H1 (cell line): ENCODE measurements around the gene CHCHD6. TPM values are rescaled to one million over a fixed set of nuclear protein-coding genes. Genes with fewer than 3 reads are reported as not detected.

Source experiments
- CTCF ChIA-PET: fragments of 300-600 bp; sonication (Branson Sonifier 250); formaldehyde crosslinking; loops from one replicate; lab custom pipeline; 2021; ENCODE audit not compliant: partially characterized antibody; lab: Charles Lee
- POLR2A ChIA-PET: fragments of 300-600 bp; sonication (Branson Sonifier 250); formaldehyde crosslinking; loops from one replicate; lab custom pipeline; 2021; ENCODE audit warnings: inconsistent platforms; ENCODE audit not compliant: partially characterized antibody; lab: Charles Lee
- DNase-seq, 2 experiments: peaks; one replicate each; pipeline versions ENCODE4 v3.0.0 to v3.0.0-alpha.2; 2010 to 2022; ENCODE audit warnings: low spot score in 2 of 2, low read depth in 1 of 2, mixed read lengths in 1 of 2
- FAIRE-seq: peaks from 2 replicates; lab custom pipeline; 2011; peaks lifted over from hg19 to GRCh38; lab: Jason Lieb, UNC
- H2AFZ ChIP-seq: 2 replicates; pipeline ENCODE4 v1.8.1; 2012; ENCODE audit warnings: low read length, inconsistent platforms
- H2AK5ac ChIP-seq: 2 replicates; pipeline ENCODE4 v1.6.1; 2013; ENCODE audit warnings: low read depth, low read length
- H2BK120ac ChIP-seq: replicated peaks from 2 replicates; pipeline ENCODE3; 2013; ENCODE audit warnings: low read depth, low read length, inconsistent platforms
- H2BK12ac ChIP-seq: 2 replicates; pipeline ENCODE4 v1.6.1; 2013; ENCODE audit warnings: low read depth, low read length
- H2BK15ac ChIP-seq: 2 replicates; pipeline ENCODE4 v1.6.1; 2013; ENCODE audit warnings: low read length
- H2BK20ac ChIP-seq: 2 replicates; pipeline ENCODE4 v1.6.1; 2013; ENCODE audit warnings: low read length
- H2BK5ac ChIP-seq: 2 replicates; pipeline ENCODE4 v1.6.1; 2013; ENCODE audit warnings: low read depth, low read length
- H3K14ac ChIP-seq: 2 replicates; pipeline ENCODE4 v1.6.1; 2013; ENCODE audit warnings: inconsistent platforms; ENCODE audit not compliant: insufficient read length
- H3K18ac ChIP-seq: 2 replicates; pipeline ENCODE4 v1.6.1; 2013; ENCODE audit warnings: low read length; ENCODE audit errors: extremely low read depth
- H3K23ac ChIP-seq: 2 replicates; pipeline ENCODE4 v1.6.1; 2013; ENCODE audit warnings: inconsistent platforms; ENCODE audit not compliant: insufficient read length
- H3K23me2 ChIP-seq: 2 replicates; pipeline ENCODE4 v1.6.1; 2013; ENCODE audit warnings: low read depth, low read length
- H3K27ac ChIP-seq: 2 replicates; pipeline ENCODE4 v1.6.1; 2011; ENCODE audit warnings: low read depth, low read length, inconsistent platforms
- H3K27me3 ChIP-seq, 4 experiments: replicated peaks in 1 of 4; 1 replicate in 1 of 4; 2 replicates in 3 of 4; pipeline versions ENCODE4 v1.6.1 to v1.8.1; 2011 to 2013; ENCODE audit warnings: low read length in 3 of 4, mild to moderate bottlenecking in 3 of 4, inconsistent platforms in 2 of 4, mixed read lengths in 2 of 4, moderate library complexity in 1 of 4; ENCODE audit not compliant: control insufficient read depth in 3 of 4, insufficient read depth in 3 of 4; ENCODE audit errors: extremely low read depth in 1 of 4
- H3K36me3 ChIP-seq, 4 experiments: 2 replicates each; pipeline versions ENCODE4 v1.6.1 to v1.8.1; 2011 to 2013; ENCODE audit warnings: mild to moderate bottlenecking in 4 of 4, low read length in 3 of 4, moderate library complexity in 2 of 4, control low read depth in 1 of 4, inconsistent platforms in 1 of 4; ENCODE audit not compliant: insufficient read depth in 4 of 4, control insufficient read depth in 2 of 4
- H3K4ac ChIP-seq: replicated peaks from 2 replicates; pipeline ENCODE3; 2013; ENCODE audit warnings: low read length, low read depth, mixed read lengths, inconsistent platforms; ENCODE audit not compliant: insufficient read length
- H3K4me1 ChIP-seq, 4 experiments: replicated peaks in 1 of 4; 1 replicate in 1 of 4; 2 replicates in 3 of 4; pipeline versions ENCODE4 v1.6.1 to v1.8.1; 2011 to 2013; ENCODE audit warnings: low read length in 3 of 4, inconsistent platforms in 2 of 4, mixed read lengths in 1 of 4; ENCODE audit not compliant: insufficient read depth in 4 of 4, control insufficient read depth in 3 of 4
- H3K4me2 ChIP-seq, 2 experiments: 2 replicates each; pipeline versions ENCODE4 v1.6.1 to v1.8.1; 2011 to 2013; ENCODE audit warnings: low read depth in 2 of 2, low read length in 2 of 2, control low read depth in 1 of 2, inconsistent platforms in 1 of 2, mild to moderate bottlenecking in 1 of 2; ENCODE audit not compliant: insufficient read depth in 1 of 2
- H3K4me3 ChIP-seq, 4 experiments: fragments of 200-600, 300-600 bp in 1 of 4; sonication (generic), shearing (Covaris generic), sonication (Bioruptor Twin) in 1 of 4; 2 replicates each; pipeline versions ENCODE4 v1.5.1 to v1.8.1; 2011 to 2016; ENCODE audit warnings: low read length in 4 of 4, low read depth in 3 of 4, control low read depth in 2 of 4, inconsistent platforms in 2 of 4, mild to moderate bottlenecking in 2 of 4, mixed read lengths in 1 of 4, moderate library complexity in 1 of 4; ENCODE audit not compliant: insufficient read depth in 2 of 4; ENCODE audit errors: extremely low read depth in 1 of 4
- H3K56ac ChIP-seq: replicated peaks from 2 replicates; pipeline ENCODE3; 2013; ENCODE audit warnings: low read depth, mild to moderate bottlenecking, mixed read lengths, low read length, inconsistent platforms; ENCODE audit not compliant: insufficient read length
- H3K79me1 ChIP-seq: 2 replicates; pipeline ENCODE4 v1.6.1; 2013; ENCODE audit warnings: low read depth, low read length, control low read depth
- H3K79me2 ChIP-seq, 2 experiments: 2 replicates each; pipeline versions ENCODE4 v1.6.1 to v1.8.1; 2012 to 2013; ENCODE audit warnings: low read length in 2 of 2, mild to moderate bottlenecking in 2 of 2, inconsistent platforms in 1 of 2; ENCODE audit not compliant: insufficient read depth in 2 of 2, control insufficient read depth in 1 of 2
- H3K9ac ChIP-seq, 4 experiments: replicated peaks in 1 of 4; 1 replicate in 1 of 4; 2 replicates in 3 of 4; pipeline versions ENCODE4 v1.6.1 to v1.8.1; 2011 to 2013; ENCODE audit warnings: low read depth in 3 of 4, low read length in 3 of 4, control low read depth in 2 of 4, mild to moderate bottlenecking in 2 of 4, moderate library complexity in 2 of 4, inconsistent platforms in 1 of 4; ENCODE audit errors: extremely low read depth in 1 of 4
- H3K9me3 ChIP-seq, 2 experiments: 2 replicates each; pipeline versions ENCODE4 v1.6.1 to v1.8.1; 2012 to 2013; ENCODE audit warnings: mild to moderate bottlenecking in 2 of 2, moderate library complexity in 2 of 2, control low read depth in 1 of 2, inconsistent platforms in 1 of 2, low read depth in 1 of 2, low read length in 1 of 2, mixed read lengths in 1 of 2; ENCODE audit not compliant: insufficient read depth in 2 of 2
- H4K20me1 ChIP-seq, 2 experiments: replicated peaks in 1 of 2; 2 replicates each; pipeline versions ENCODE3 to v1.8.1; 2011 to 2013; ENCODE audit warnings: inconsistent platforms in 2 of 2, low read length in 2 of 2, mild to moderate bottlenecking in 1 of 2; ENCODE audit not compliant: insufficient read depth in 2 of 2, control insufficient read depth in 1 of 2
- H4K5ac ChIP-seq: 2 replicates; pipeline ENCODE4 v1.6.1; 2013; ENCODE audit warnings: low read length, low read depth, mixed read lengths, inconsistent platforms; ENCODE audit not compliant: insufficient read length
- H4K8ac ChIP-seq: 2 replicates; pipeline ENCODE4 v1.8.0; 2013; ENCODE audit warnings: mild to moderate bottlenecking, moderate library complexity, low read length, inconsistent platforms; ENCODE audit not compliant: insufficient read depth; ENCODE audit errors: extremely low read depth
- H4K91ac ChIP-seq: replicated peaks from 2 replicates; pipeline ENCODE3; 2013; ENCODE audit warnings: low read length, mixed read lengths, inconsistent platforms; ENCODE audit not compliant: insufficient read length
- CEBPB ChIP-seq: IDR thresholded peaks from 2 replicates; pipeline ENCODE4 v1.6.1; 2012; ENCODE audit warnings: low read depth, low read length
- CHD2 ChIP-seq: IDR thresholded peaks from 2 replicates; pipeline ENCODE4 v1.6.1; 2012; ENCODE audit warnings: low read length, improper control_type of control experiment
- HDAC2 ChIP-seq, 2 experiments: fragments of 300-600 bp in 1 of 2; sonication (generic) in 1 of 2; IDR thresholded peaks; 2 replicates each; pipeline ENCODE4 v1.6.1; 2011 to 2012; ENCODE audit warnings: low read depth in 2 of 2, low read length in 2 of 2, mild to moderate bottlenecking in 2 of 2, moderate library complexity in 2 of 2, borderline replicate concordance in 1 of 2, inconsistent platforms in 1 of 2
- HDAC6 ChIP-seq: IDR thresholded peaks from one replicate; pipeline ENCODE4 v1.7.1; 2012; ENCODE audit warnings: low read depth, mild to moderate bottlenecking, inconsistent platforms, low read length, moderate library complexity
- KDM4A ChIP-seq: IDR thresholded peaks from one replicate; pipeline ENCODE4 v1.7.1; 2012; ENCODE audit warnings: low read depth, mild to moderate bottlenecking, moderate library complexity, low read length, inconsistent platforms; ENCODE audit not compliant: severe bottlenecking
- KDM5A ChIP-seq: fragments of 200-600 bp; IDR thresholded peaks from 2 replicates; pipeline ENCODE4 v1.7.1; 2012; ENCODE audit warnings: mild to moderate bottlenecking, low read length, inconsistent platforms, mixed read lengths
- SIX5 ChIP-seq: IDR thresholded peaks from 2 replicates; pipeline ENCODE4 v1.6.1; 2011; ENCODE audit warnings: mild to moderate bottlenecking, low read depth, low read length
- SP1 ChIP-seq: IDR thresholded peaks from 2 replicates; pipeline ENCODE4 v1.6.1; 2011; ENCODE audit warnings: low read depth, low read length
- SRF ChIP-seq: IDR thresholded peaks from 2 replicates; pipeline ENCODE4 v1.6.1; 2011; ENCODE audit warnings: mild to moderate bottlenecking, low read depth, low read length, moderate library complexity
- TAF7 ChIP-seq: optimal IDR thresholded peaks from 2 replicates; pipeline ENCODE3; 2011; ENCODE audit warnings: low read depth, mild to moderate bottlenecking, inconsistent platforms, low read length, moderate library complexity, borderline replicate concordance
- TEAD4 ChIP-seq: IDR thresholded peaks from 2 replicates; pipeline ENCODE4 v1.6.1; 2012; ENCODE audit warnings: low read depth, low read length, inconsistent platforms, mixed read lengths
- ZNF274 ChIP-seq: IDR thresholded peaks from 2 replicates; pipeline ENCODE4 v1.7.0; 2012; ENCODE audit warnings: low read length, borderline replicate concordance; ENCODE audit errors: extremely low read depth
- WGBS, 2 experiments: shearing (Covaris generic) in 1 of 2; methylation state at CpG; one replicate each; pipeline versions ENCODE4 v1.1.6 to v1.1.7; 2013 to 2015; ENCODE audit warnings: low lambda C conversion rate in 2 of 2, mixed read lengths in 2 of 2, inconsistent platforms in 1 of 2, low coverage in 1 of 2, missing lambda C conversion rate in 1 of 2; ENCODE audit not compliant: insufficient replicate concordance in 2 of 2, insufficient coverage in 1 of 2, insufficient read length in 1 of 2; ENCODE audit errors: extremely low coverage in 1 of 2, missing lambda C conversion rate in 1 of 2; 5-methylcytosine and 5-hydroxymethylcytosine counted together
- polyA plus RNA-seq, 7 experiments: library from polyadenylated mRNA; depleted of rRNA in 3 of 7; stranded (reverse) in 5 of 7; unstranded in 2 of 7; fragments of >200 nt in 5 of 7; fragments of 200-250 nt in 2 of 7; gene quantifications; 1 replicate in 5 of 7; 2 replicates in 1 of 7; 4 replicates in 1 of 7; pipeline versions ENCODE4 v1.2.1 to v1.2.3, GENCODE V29; 2011 to 2013; ENCODE audit warnings: missing spikeins in 2 of 7, mixed read lengths in 2 of 7
- total RNA-seq: library from RNA; stranded (reverse); fragmentation: NEBNext Ultra II Directional; extraction: Animal tissue kit (Norgen Biotek cat#: 25700); gene quantifications from 2 replicates; pipeline ENCODE4 v1.2.1, GENCODE V29; 2021
- TF ChIP-seq, protein P1 (sequence below): IDR thresholded peaks from 2 replicates; pipeline ENCODE4 v1.6.1; 2012; ENCODE audit warnings: inconsistent platforms
- TF ChIP-seq, protein P2 (sequence below): IDR thresholded peaks from 2 replicates; pipeline ENCODE4 v1.6.1; 2011; ENCODE audit warnings: low read depth, mild to moderate bottlenecking, low read length; ENCODE audit not compliant: insufficient read depth

CHCHD6 gene
- total and polyA plus RNA-seq, 2 of the 8 experiments (the other 6 are each of a cell fraction or from before 2014, with no cell fraction given): 32.4 to 37.6 TPM

DNA sequence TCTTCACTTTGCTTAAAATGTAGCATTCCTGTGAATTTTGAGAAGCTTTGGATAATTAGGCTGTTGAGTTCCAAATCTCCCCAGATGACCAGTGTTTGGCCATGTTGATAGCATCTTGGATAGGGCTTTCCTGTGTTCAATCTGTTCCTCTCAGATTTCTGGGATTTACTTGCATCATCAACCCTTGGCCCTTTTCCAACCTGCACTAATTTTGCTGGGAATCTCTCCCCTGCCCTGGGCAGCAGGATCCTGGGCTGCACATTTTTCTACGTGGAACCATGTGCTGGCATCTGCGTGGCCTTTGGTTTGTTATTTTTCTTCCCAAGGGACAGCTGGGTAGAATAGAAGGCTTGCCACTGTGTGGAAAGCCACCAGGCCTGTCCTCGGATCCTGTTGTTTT, 203.5 kb downstream of the CHCHD6 start:
- WGBS, 2 experiments: 87% methylated on average over 3 of the region's 3 CpGs; no CpG with 5 or more reads in 1 of the 2 experiments
- TF ChIP-seq HDAC2 (IDR thresholded peaks at IDR 0.05; ENCODE audit: borderline replicate concordance in 1 of 2, low read depth in 2 of 2, low read length in 2 of 2): no peak
- no peak for TF ChIP-seq CHD2
- TF ChIP-seq, protein P1, sequence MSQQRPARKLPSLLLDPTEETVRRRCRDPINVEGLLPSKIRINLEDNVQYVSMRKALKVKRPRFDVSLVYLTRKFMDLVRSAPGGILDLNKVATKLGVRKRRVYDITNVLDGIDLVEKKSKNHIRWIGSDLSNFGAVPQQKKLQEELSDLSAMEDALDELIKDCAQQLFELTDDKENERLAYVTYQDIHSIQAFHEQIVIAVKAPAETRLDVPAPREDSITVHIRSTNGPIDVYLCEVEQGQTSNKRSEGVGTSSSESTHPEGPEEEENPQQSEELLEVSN: no peak
- TF ChIP-seq, protein P2, sequence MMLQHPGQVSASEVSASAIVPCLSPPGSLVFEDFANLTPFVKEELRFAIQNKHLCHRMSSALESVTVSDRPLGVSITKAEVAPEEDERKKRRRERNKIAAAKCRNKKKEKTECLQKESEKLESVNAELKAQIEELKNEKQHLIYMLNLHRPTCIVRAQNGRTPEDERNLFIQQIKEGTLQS: no peak
- TF ChIP-seq HDAC6: no peak
- TF ChIP-seq SRF: no peak
- TF ChIP-seq KDM4A: no peak
- TF ChIP-seq KDM5A: no peak
- no peak for TF ChIP-seq SIX5
- no peak for TF ChIP-seq TEAD4
- no peak for TF ChIP-seq ZNF274
- TF ChIP-seq CEBPB: no peak
- no peak for TF ChIP-seq SP1
- no peak for TF ChIP-seq TAF7

More for the DNA sequence above, 203.5 kb downstream of the CHCHD6 start:
- Histone ChIP-seq H3K4me1 (peaks cover 0 to 2% (median 0%) of the 10 kb centered on the region in 4 experiments; a peak in 1 of 7 replicates), H2AK5ac (no peak overlapping the region), H3K79me2 (no peaks in the 10 kb centered on the region), H4K8ac (no peak overlapping the region), H3K18ac (no peak overlapping the region), H3K23ac (no peak overlapping the region), H4K5ac (no peak overlapping the region), H3K4me2 (no peak overlapping the region), H4K20me1 (peaks cover 0 to 5% of the 10 kb centered on the region in 2 experiments), H4K91ac (no peak overlapping the region), H3K27ac (no peak overlapping the region), H3K4me3 (no peak overlapping the region), H3K9me3 (no peaks in the 10 kb centered on the region), H2BK12ac (no peak overlapping the region), H3K9ac (no peak overlapping the region), H3K23me2 (no peaks in the 10 kb centered on the region), H2BK15ac (no peak overlapping the region), H3K4ac (no peak overlapping the region), H3K79me1 (no peaks in the 10 kb centered on the region; the same call in 1 of the 2 replicates), H3K36me3 (no peaks in the 10 kb centered on the region), H2BK5ac (no peak overlapping the region), H2AFZ (no peak overlapping the region), H2BK120ac (no peak overlapping the region), H3K27me3 (no peaks in the 10 kb centered on the region), H3K56ac (no peak overlapping the region), H2BK20ac (no peak overlapping the region), H3K14ac (no peak overlapping the region)
- ChIA-PET CTCF (interaction anchor here (0.6 to 1.2 kb wide), 3 partner anchors 8 to 583 kb away, joined by 3 read pairs; no protein-coding TSS in a partner anchor), POLR2A (no interaction called here)
- no peak for DNase-seq
- FAIRE-seq: no peak
